ENCODE results near the gene BNIP5. TPM values are rescaled to one million over a fixed set of nuclear protein-coding genes. Genes with fewer than 3 reads are reported as not detected.
A peak's percentile ranks its signal among the peaks of the same experiment; 100 is the strongest.

The BNIP5 gene, protein sequence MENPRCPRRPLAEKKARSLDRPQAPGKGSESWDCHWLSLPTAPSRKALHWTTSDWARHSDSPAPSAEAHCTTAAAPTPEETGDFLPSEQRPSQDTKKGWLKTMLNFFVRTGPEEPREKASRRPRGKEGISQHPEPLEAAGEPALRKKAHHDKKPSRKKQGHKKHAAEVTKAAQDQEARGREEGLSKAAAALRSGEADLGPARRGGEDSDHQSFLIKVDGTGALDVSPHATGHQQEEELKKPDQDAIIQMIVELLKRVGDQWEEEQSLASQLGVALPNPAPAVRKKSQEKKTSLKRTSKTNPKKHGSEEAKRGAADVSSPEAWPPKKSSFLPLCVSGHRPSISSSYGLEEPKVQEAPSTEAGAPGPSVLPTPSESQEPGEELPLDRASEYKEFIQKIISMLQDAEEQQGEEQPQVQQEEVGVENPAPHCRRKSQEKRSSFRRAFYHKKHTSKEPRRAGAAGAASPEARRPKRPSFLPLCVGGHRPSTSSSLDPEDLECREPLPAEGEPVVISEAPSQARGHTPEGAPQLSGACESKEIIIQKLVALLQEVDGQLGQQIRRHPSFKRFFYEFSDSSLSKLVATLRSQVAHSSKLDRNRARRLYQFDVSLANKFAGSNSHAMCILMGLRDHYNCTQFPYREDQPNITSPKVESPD
- total RNA-seq, result not detected

DNA sequence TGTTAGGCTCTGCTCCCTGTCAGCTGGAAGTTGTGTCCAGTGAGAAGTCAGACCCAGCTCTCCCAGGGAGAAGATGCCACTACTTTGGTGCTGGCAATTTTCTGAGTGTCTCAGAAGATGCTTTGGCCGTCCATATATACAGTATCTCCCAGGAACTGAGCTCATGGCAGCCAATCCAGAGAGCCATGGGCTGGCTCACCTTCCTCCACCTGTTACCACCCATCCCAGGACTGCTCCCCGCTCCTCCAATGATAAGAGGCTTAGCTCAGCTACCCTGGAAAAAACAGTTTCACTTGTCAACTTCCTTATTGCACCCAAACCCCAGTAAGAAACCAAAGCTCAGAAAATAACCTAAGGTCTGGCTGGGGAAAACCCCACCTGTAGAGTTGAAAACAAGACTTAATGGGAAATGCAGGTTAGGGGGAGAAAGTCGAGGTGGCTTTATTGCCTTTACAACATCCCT is at the start of gene BNIP5:
Gene BNIP5 (minus strand): TSS at position 110 of the 463 bp plus-strand sequence. CDS start 6,198 bp downstream, outside the sequence.
- Histone ChIP-seq H3K4me1 (ENCODE audit: control insufficient read depth in 1 of 2, low read depth in 2 of 2) (peaks cover 0 to 16% of the 10 kb centered on the region in 2 donors), H3K27ac (no peak within 1 kb of the TSS), H3K4me3 (no peak within 1 kb of the TSS), H3K9me3 (no peaks in the 10 kb centered on the region), H3K36me3 (no peaks in the 10 kb centered on the region), H3K27me3 (replicated peaks; ENCODE audit: insufficient read depth) (no peaks in the 10 kb centered on the region)
- no peak for ATAC-seq (ENCODE audit: insufficient number of reproducible peaks, low FRiP score, low read depth)
- no peak for TF ChIP-seq CTCF (IDR thresholded peaks at IDR 0.05)
- no peak for DNase-seq (ENCODE audit: low spot score)

- Histone ChIP-seq H3K9me3 (no peaks in the 10 kb centered on the region), H3K27me3 (replicated peaks; ENCODE audit: insufficient read depth) (no peaks in the 10 kb centered on the region), H3K4me3 (no peak overlapping the region), H3K36me3 (no peaks in the 10 kb centered on the region), H3K27ac (no peak overlapping the region), H3K4me1 (ENCODE audit: control insufficient read depth in 1 of 2, low read depth in 2 of 2) (peaks cover 13 to 36% of the 10 kb centered on the region in 2 donors)
- TF ChIP-seq CTCF (IDR thresholded peaks at IDR 0.05), result no peak
- DNase-seq (ENCODE audit: low spot score) (no peak), ATAC-seq (ENCODE audit: insufficient number of reproducible peaks, low FRiP score, low read depth) (no peak)
These were observed 47.4 kb upstream of the BNIP5 start for GRCh38 chr6:36384095-36384494.

DNA sequence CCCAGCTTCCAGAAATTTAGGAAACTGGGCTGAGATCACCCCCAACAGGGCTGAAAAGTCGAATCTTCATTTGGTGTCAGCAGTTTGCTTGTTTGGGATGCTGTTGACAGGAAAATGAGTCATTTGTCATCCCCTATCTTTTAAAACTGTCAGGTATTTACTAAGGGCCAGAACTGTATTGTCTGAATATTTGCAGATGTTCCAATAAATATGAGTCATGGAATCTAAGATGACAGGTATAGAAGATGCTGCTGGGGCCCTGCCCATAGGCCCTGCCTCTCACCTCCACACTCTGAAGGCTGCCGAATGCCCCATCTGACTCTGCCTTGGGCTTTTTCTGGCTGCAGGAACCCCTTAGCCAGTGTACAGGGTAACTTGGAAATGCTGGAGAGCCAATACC is 46.9 kb upstream of the BNIP5 start:
- DNase-seq (ENCODE audit: low spot score) (no peak), ATAC-seq (ENCODE audit: insufficient number of reproducible peaks, low FRiP score, low read depth) (no peak)
- Histone ChIP-seq H3K27me3 (replicated peaks; ENCODE audit: insufficient read depth) (no peaks in the 10 kb centered on the region), H3K4me1 (ENCODE audit: control insufficient read depth in 1 of 2, low read depth in 2 of 2) (peaks cover 13 to 36% of the 10 kb centered on the region in 2 donors), H3K4me3 (no peak overlapping the region), H3K36me3 (no peaks in the 10 kb centered on the region), H3K9me3 (no peaks in the 10 kb centered on the region), H3K27ac (no peak overlapping the region)
- TF ChIP-seq CTCF (IDR thresholded peaks at IDR 0.05), result no peak

- ATAC-seq (ENCODE audit: insufficient number of reproducible peaks, low FRiP score, low read depth) (no peak), DNase-seq (ENCODE audit: low spot score) (no peak)
- Histone ChIP-seq H3K4me3 (no peak overlapping the region), H3K36me3 (no peaks in the 10 kb centered on the region), H3K27me3 (replicated peaks; ENCODE audit: insufficient read depth) (no peaks in the 10 kb centered on the region), H3K27ac (peak overlapping the region; percentile 68 to 70), H3K4me1 (ENCODE audit: control insufficient read depth in 1 of 2, low read depth in 2 of 2) (peaks cover 13 to 40% of the 10 kb centered on the region in 2 donors), H3K9me3 (no peaks in the 10 kb centered on the region)
- no peak for TF ChIP-seq CTCF (IDR thresholded peaks at IDR 0.05)
These were observed 46.3 kb upstream of the BNIP5 start for GRCh38 chr6:36382976-36383375.

All from thoracic aorta (tissue), 2 donors.